ENCODE data around the gene ATE1.

ATE1 gene

DNA sequence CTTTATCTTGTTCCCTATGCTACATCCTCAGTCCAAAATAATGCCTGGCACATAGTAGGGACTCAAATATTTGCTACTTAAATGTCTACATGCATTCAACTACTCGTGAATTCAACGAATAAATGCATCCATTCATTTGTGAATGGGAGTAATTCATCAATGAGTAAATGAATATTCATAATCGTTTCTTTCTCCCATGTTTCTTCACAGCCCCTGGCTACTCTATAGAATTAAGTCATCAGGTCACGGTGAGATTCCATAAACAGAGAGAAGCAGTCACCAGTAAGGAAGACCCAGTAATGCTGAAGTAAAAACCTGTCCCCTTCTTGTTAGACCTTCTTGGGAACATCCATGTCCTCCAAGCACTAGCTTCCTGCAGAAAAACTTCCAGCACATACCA lies 48.4 kb downstream of the ATE1 start:
- DNase-seq = no peak

DNA sequence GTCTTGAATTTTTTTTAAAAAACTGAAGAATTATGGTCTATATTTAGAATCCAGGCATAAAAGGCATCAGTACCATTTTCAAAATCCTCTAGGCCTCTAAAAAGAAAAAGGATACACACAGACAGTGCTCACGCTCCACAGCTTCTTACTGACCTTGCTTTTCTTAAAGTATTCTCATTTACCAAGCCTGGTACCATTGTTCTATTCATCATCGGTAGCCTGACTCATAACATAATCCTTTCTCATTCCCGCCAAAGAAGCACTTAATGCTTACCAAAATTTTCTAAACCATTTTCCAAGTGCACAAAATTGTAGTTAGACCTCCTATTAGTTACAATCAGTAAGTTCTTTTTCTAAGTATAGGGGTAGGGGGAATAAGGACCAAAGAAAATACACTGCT lies 54.6 kb downstream of the ATE1 start:
- no peak for DNase-seq

DNA sequence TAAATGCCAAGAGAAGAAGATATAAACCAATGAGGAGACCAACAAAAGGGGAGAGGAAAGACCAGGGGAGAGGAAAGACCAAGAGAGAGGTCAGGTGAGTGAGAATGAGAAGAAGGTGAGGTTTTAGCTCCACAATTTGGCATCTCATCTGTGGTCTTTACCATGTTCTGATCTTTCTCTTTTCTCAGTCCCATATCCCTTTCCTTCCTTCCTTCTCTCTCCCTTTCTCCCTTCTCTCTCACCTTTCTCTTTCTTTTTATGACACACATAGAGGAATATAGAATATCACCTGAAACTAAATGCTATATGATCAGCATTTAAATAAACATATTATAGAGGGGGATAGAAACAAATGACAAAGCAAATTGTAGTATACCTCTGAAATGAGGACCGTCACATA lies 57.4 kb downstream of the ATE1 start:
- no peak for DNase-seq

DNA sequence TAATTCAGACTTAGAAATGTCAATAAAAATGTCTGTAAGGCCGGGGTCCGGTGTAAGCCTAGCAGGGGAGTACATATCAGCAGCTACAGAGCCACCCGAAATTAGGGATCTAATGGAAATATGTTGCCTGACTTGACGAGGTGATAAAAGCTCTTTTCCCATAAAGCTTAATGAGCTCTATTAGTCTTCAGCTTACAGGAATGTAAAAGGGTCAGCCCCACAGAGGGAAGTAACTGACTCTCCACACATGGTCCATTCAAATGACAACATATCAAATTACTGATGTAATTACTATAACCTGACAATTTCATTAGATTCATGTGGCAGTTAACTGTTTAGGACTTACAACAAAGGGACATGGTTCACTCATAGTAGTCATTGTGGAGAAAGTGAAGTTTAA lies 62.3 kb downstream of the ATE1 start:
- no peak for DNase-seq

DNA sequence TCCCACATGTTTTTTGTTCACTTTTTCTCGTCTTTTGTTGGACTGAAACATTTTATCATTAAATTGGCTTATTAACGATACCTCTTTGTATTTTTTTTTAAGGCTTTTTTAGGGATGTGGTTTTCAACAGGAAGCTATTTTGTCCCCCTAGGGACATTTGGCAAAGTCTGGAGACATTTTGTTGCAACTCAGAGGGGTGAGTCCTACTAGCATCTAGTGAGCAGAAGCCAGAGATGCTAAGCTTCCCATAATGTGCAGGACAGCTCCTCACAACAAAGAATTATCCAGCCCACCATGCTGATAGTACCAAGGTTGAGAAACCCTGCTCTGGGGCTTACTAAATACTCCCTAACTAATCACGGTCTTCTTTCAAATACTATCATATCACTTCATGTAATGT lies 63.2 kb downstream of the ATE1 start:
- DNase-seq = no peak

DNA sequence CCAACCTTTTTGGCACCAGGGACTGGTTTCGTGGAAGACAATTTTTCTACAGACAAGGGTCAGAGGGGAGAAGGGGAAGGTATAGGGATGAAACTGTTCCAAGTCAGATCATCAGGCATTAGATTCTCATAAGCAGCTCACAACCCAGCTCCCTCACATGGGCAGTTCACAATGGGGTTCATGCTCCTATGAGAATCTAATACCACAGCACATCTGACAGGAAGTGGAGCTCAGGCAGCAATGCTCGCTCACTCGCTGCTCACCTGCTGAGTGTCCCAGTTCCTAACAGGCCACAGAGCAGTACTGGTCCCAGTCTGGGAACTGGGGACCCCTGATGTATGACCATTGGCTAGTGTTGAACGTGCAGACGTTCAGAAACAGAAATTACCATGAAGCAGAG lies 63.7 kb downstream of the ATE1 start:
- no peak for DNase-seq

DNA sequence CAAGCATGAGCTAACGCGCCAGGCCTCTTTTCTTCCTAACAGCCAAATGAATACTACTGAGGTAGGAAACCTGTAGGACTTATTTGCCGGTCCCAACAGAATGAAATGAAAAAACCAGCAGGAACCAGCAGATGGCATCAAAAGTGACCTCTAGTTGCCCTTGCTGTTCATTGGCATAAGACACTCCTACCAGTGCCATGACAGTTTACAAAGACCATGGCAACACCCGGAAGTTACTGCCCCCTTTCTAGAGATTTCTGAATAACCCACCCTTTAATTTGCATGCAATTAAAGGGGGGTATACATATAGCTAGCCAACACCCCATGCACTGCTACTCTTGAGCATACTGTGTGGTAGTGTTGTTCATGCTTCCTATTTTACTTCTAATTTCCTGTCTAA lies 65.2 kb downstream of the ATE1 start:
- no peak for DNase-seq

DNA sequence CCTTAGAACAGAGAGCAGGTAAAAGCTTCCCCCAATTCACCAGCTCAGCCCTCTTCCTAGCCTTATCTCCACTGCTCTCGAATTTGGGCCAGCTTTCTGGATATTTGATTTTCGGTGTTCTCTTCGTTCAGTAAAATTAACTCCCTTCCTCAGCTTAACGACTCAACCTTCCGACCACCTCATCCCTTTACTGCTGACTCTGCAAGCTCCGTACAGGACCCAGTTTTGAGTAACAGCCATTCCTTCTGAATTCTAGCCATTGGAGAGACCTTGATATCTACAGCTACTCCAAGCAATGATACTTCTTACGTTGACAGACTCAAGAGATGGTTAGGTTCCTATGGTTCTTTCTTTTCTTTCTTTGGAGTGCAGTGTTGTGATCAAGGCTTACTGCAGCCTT lies 65.8 kb downstream of the ATE1 start:
- no peak for DNase-seq

DNA sequence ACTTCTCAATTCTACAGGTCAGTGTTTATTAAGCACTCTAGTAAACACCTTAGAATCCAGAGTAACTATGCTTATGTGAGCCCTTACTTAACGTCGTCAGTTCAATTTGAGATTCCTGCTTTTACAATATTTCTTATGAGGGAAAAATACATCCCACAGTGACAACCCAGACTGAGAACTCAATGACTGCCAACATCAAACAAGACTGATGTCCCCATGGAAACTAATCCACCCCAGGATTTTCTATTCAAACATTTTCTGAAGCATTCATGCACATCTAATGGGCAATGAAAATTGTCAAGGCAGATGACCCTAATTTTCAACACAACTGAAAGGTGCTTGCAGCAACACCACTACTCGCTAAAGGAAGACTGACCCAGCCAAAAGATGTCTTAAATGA lies 67.0 kb downstream of the ATE1 start:
- no peak for DNase-seq

DNA sequence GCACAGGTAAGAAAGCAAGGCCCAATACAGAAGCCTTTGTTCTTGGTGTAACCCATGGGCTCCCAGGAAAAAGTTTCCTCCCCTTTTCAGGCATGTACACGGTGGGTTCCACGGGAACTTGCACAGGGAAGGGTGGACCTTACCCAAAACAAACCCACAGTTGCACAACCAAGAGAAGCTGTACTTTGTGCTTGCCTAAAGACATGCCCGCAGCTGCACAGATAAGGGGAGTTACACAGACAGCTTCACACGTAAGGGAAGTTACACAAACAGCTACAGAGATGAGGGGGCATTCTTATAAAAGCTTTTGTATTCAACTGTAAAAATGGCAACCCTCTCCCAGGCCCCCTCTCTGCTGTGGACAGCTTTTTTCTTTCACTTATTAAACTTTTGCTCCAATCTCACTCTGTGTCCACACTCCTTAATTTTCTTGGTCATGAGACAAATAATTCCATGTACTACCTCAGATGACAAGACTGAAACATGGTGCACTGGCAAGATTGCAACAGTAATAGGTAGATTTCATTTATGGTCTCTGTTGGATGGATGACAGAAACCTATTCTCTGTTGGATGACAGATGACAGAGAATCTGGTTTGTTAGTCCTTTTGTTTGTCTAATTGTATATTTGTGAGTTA lies 72.9 kb downstream of the ATE1 start:
- no peak for DNase-seq

DNA sequence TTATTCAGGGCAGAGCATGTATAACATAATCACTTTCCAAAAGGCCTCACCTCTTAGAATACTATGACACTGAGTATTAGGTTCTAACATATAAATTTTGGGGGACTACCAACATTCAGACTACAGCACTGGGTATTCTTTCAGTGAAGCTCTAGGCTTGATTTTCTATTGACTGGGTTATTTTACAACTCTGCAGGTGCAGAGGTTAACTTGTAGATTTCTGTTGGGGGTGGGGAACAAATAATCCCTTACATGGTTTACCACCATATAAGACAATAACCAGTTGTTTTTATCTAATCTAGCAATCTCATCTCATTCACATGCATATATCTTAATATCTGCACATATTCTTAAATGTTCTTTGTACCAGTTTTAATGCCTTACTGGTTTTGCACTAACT lies 73.9 kb downstream of the ATE1 start:
- no peak for DNase-seq

DNA sequence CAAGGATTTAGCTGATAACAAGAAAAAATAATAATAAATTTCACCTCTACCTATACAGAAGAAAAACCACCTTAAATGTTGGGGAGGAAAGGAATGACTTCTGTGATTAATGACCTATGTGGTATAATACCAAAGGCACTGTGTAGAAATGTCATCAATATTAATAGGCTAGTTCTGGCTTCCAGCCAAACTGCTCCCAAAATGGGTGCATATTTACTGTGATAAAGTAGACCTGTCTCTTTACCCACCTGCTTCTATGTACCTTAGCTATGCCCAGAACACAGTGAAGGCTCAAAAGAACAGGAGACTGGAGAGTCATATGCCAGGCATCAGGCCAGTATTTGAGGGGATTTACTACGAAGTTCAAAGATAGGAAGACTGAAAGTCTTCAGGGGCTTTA lies 76.0 kb downstream of the ATE1 start:
- no peak for DNase-seq

DNA sequence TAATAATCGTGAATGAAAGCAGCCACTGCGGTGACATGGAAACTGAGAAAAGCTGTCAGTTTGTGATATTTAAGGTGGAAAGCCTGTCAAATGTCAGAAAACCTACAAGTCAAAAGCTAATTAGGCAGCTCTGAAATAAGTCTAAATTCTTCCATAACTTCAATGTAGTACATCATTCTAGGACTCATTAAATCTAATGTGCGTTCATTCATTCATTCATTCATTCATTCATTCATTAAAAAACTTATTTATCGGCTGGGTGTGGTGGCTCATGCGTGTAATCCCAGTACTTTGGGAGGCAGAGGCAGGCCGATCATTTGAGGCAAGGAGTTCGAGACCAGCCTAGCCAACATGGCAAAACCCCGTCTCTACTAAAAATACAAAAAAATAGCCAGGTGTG lies 79.7 kb downstream of the ATE1 start:
- no peak for DNase-seq

DNA sequence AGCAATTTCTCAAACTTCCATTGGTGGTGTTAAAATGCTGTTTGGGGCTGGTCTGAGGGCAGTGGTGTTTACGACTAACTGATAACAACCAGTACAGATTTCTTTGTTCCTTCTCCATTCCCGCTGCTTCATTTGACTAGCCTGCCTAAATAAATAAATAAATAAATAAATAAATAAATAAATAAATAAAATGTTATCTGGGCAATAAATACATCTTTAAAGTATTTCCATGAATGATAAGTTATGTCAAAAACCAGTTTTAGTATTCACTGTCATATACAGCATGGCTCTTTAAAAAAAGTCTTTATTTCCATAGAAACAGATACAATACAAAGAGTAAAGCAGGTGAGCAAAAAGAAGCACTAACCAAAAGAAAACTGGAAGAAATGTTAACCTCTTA lies 81.3 kb downstream of the ATE1 start:
- DNase-seq = no peak

DNA sequence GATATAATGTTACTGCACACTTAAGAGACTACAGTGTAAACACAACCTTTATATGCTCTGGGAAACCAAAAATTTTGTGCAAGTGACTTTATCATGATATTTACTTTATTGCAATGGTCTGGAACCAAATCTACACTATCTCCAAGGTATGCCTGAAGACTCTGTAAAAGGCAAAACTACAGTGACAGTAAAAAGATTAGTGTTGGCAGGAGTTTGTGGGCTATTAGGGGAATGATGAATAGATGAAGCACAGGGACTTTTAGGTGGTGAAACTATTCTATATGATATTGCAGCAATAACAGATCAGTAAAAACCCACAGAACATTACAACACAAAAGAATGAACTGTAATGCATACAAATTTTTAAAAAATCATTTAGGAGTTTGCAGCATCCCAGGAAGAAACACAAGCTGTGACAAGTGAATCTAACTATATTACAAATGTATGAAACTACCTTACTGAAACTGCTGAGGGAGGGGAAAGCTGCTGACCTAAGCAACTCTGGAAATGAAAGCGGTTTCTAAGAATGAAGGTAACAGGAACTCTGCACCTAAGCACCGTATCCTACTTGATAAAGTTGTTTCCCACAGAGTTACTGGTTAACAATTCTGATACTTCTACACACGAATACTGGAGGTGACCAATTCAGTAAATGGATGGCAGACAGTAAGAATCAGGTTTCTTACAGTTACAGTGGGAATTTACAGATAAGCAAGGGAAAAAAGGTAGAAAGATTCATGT lies 82.6 kb downstream of the ATE1 start:
- no peak for DNase-seq

DNA sequence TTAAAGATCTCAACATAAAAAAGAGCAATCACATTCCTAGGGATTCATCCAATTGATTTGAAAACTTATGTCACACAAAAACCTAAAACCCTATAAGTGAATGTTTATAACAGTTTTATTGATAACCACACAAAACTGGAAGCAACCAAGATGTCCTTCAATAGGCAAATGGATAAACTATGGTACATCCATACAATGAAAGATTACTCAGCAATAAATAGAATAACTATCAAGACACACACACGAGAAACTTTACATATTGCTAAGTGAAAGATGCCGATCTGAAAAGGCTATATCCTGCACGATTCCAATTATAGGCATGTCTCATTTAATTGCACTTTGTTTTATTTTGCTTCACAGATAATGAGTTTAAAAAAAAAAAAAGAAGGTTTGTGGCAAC lies 83.3 kb downstream of the ATE1 start:
- no peak for DNase-seq

DNA sequence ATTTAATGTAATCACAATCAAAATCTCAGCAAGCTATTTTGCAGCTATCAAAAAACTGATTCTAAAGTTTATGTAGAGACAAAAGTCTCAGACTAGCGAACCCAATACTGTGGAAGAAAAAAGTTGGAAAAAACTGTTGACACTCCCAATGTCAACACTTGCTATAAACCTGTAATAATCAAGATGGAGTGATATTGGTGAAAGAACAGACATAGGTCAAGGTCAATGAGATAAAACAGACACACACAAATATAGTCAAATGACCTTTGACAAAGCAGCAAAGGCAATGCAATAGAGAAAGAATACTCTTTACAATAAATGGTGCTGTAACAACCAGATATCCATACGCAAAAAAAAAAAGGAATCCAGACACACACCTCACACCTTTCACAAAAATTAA lies 84.5 kb downstream of the ATE1 start:
- DNase-seq = no peak

DNA sequence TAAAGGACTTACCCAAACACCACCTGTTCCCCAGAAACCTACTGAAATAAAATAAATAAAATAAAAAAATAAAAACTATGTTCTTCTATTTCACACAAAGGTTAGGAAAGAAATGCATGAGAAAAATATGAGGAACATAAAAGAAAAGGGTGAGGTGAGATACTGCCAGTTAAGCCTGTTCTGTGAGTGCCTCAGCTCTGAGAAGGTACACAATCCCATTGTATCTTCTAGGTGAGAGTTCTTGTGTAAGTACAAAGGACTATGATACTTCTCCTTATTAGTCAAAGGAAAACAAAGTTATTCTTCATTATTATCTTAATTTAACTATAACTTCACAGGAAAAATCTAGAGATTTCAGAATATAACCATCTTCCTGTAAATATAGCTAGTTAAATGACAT lies 86.0 kb downstream of the ATE1 start:
- DNase-seq = no peak

DNA sequence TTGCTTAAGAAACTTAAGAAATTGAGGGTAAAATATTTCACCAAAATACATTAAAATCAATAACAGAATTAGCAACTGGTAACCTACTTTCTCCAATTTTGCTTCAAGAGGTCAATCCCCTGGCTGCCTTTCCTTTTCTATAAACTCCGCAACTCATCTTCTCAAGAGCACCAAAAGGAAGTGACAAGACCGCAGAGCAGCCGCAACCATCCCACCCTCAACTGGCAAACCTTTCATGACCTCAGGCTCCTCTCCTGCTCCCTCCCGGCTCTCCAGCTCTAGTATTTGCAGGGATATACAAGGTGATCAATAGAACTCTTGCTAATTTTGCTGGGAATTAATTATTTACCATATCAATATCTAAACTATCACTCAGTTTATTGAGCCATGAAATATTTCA lies 88.9 kb downstream of the ATE1 start:
- DNase-seq = no peak

DNA sequence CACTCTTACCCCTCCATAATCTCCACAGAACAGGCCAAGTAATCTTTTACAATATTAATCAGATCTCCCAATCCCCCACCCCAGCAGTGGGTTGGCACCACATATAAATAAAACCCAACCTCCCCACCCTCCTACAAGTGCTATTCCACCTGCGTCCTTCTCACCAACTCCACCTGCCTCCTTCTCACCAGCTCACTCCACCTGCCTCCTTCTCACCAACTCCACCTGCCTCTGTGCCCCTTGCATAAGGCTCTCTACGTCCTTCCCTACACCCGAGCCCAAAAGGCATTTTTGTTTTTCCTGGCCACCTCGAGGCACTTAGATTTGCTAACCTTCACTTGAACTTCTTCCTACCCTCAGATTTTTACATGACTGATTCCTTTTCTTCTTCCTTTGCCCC lies 89.7 kb downstream of the ATE1 start:
- no peak for DNase-seq

DNA sequence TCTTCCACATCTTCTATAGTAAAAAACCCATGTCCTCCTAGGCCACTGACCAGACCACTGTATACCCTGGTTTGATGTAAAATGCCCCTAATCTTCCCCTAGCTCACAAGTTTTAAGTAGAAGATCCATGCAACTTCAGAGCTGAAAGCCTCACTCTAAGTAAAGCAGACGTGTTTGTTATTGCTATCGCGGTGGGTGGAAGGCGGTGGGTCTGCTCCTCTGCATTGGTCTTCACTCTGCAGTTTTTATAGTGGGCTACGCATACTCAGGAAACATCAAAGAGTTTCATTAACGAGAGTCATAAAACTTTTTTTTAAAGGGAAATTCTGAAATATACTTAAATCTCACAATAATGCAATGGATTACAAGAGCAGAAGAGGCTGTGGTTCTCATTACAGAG lies 91.7 kb downstream of the ATE1 start:
- no peak for DNase-seq

DNA sequence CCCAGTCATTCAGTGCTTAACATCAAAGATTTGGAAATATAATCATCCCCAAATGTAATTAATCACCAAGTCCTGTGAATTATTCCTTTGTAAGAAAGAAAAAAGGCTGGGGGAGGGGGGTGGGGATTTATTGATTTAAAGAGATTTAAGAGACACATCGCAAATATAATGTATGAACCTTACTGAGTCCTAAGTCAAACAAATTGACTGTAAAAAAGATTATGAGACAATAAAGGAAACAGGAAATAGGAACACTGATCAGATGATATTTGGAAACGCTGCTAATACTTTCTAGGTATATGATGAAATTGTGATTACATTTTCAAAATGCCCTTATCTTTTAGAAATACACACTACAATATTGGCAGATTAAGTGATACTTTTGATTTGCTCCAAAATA lies 92.5 kb downstream of the ATE1 start:
- DNase-seq = no peak

DNA sequence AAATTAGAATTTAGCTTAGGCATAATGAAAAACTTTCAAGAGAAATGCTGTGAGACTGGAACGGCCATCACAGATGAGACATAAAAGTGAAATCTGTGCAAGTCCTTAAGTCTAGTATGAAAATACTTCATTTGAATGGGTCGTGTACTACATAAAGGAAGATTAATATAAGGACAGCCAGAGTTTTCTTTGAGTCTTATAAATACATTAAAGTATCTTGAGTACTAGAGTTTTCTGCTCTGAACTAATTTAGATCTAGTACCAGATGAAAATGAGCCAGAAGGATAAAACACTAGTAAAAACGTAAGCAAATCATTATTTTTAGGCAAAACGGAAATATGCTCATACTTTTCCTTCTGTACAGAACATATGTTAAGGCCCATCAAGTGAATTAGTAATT lies 93.1 kb downstream of the ATE1 start:
- no peak for DNase-seq

DNA sequence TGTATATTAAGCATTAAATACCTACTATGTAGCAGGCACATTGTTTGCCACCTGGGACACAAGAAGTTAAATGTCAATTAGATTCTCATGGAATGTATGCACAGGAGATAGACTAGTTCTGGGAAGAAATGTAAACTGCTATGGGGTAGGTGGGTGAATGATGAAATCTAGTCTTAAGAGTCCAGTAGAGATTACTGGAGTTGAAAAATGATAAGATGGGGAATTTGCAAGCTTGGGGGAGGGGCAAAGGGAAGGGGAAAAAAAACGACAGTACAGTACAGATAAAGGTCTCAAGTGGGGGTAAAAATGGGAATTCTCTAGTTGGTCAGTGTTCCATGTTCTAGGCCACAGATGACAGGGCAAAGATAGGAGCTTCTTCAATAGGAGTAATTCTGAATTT lies 94.4 kb downstream of the ATE1 start:
- DNase-seq = no peak

Measured in hypothalamus (tissue), 51 donors.